B cell (primary cell): ENCODE data around the gene EIF2D. TPM values are rescaled to one million over a fixed set of nuclear protein-coding genes. Genes with fewer than 3 reads are reported as not detected.

Source experiments
- ATAC-seq: fragments of 200-7000 bp; cut with Tn5 transposase; one replicate; pipeline ENCODE4 v1.10.0; 2021; ENCODE audit warnings: low read depth, mild to moderate bottlenecking, moderate number of reproducible peaks, moderate library complexity
- CTCF ChIA-PET: fragments of 350-600 bp; sonication (Branson Sonifier 250); formaldehyde crosslinking; loops from one replicate; lab custom pipeline; 2021; ENCODE audit warnings: antibody characterized with exemption, inconsistent platforms; lab: Charles Lee
- POLR2A ChIA-PET: fragments of 350-600 bp; sonication (Branson Sonifier 250); formaldehyde crosslinking; loops from one replicate; lab custom pipeline; 2021; ENCODE audit warnings: antibody characterized with exemption; lab: Charles Lee
- DNase-seq: peaks from one replicate; pipeline ENCODE4 v3.0.0; 2013
- H2AFZ ChIP-seq: 2 replicates; pipeline ENCODE4 v1.6.1; 2012; ENCODE audit warnings: mild to moderate bottlenecking, low read depth, low read length; ENCODE audit not compliant: insufficient read depth, poor library complexity, severe bottlenecking
- H3K27ac ChIP-seq, 2 donors: 1 replicate in 1 of 2; 2 replicates in 1 of 2; pipeline ENCODE4 v1.5.1; 2012 to 2013; ENCODE audit warnings: low read length in 2 of 2, mild to moderate bottlenecking in 2 of 2, moderate library complexity in 1 of 2
- H3K27me3 ChIP-seq, 4 experiments: fragments of 200-600 bp in 1 of 4; sonication (generic) in 1 of 4; replicated peaks in 1 of 4; 1 replicate in 2 of 4; 2 replicates in 2 of 4; pipeline versions ENCODE4 v1.6.1 to v1.7.0; 2013 to 2016; ENCODE audit warnings: low read length in 3 of 4, mild to moderate bottlenecking in 2 of 4, mixed read lengths in 1 of 4, moderate library complexity in 1 of 4; ENCODE audit not compliant: insufficient read depth in 4 of 4, control insufficient read depth in 3 of 4; ENCODE audit errors: control extremely low read depth in 1 of 4
- H3K36me3 ChIP-seq, 2 experiments: replicated peaks in 1 of 2; 1 replicate in 1 of 2; 2 replicates in 1 of 2; pipeline versions ENCODE4 v1.6.1 to v1.7.1; 2013; ENCODE audit warnings: low read length in 1 of 2; ENCODE audit not compliant: insufficient read depth in 2 of 2, control insufficient read depth in 1 of 2; ENCODE audit errors: control extremely low read depth in 1 of 2, extremely low read depth in 1 of 2
- H3K4me1 ChIP-seq, 2 donors: fragments of 200-600 bp in 1 of 2; sonication (generic) in 1 of 2; 1 replicate in 1 of 2; 2 replicates in 1 of 2; pipeline versions ENCODE4 v1.5.1 to v1.6.1; 2013 to 2017; ENCODE audit warnings: low read length in 2 of 2; ENCODE audit not compliant: control insufficient read depth in 2 of 2, insufficient read depth in 2 of 2
- H3K4me2 ChIP-seq: replicated peaks from 2 replicates; pipeline ENCODE3; 2012; ENCODE audit warnings: mild to moderate bottlenecking, low read depth, low read length; ENCODE audit not compliant: poor library complexity, severe bottlenecking
- H3K4me3 ChIP-seq, 5 experiments: fragments of 200-600 bp in 1 of 5; sonication (generic) in 1 of 5; 1 replicate in 3 of 5; 2 replicates in 2 of 5; pipeline versions ENCODE4 v1.5.1 to v1.7.0; 2011 to 2016; ENCODE audit warnings: low read length in 4 of 5, mild to moderate bottlenecking in 4 of 5, low read depth in 2 of 5, control low read depth in 1 of 5, moderate library complexity in 1 of 5; ENCODE audit not compliant: insufficient read depth in 1 of 5; ENCODE audit errors: control extremely low read depth in 1 of 5, extremely low read depth in 1 of 5
- H3K79me2 ChIP-seq: fragments of 200-600 bp; sonication (generic); one replicate; pipeline ENCODE4 v1.6.0; 2016; ENCODE audit warnings: low read length; ENCODE audit not compliant: control insufficient read depth, insufficient read depth
- H3K9ac ChIP-seq: fragments of 200-600 bp; sonication (generic); 2 replicates; pipeline ENCODE4 v1.6.1; 2017; ENCODE audit warnings: mild to moderate bottlenecking, low read length, moderate library complexity
- H3K9me3 ChIP-seq, 3 donors: one replicate each; pipeline versions ENCODE4 v1.6.1 to v1.7.1; 2013; ENCODE audit warnings: low read length in 2 of 3; ENCODE audit not compliant: control insufficient read depth in 2 of 3, insufficient read depth in 1 of 3; ENCODE audit errors: control extremely low read depth in 1 of 3
- H4K20me1 ChIP-seq: 2 replicates; pipeline ENCODE4 v1.6.0; 2012; ENCODE audit warnings: mild to moderate bottlenecking, low read length; ENCODE audit not compliant: insufficient read depth, control insufficient read depth, poor library complexity, severe bottlenecking
- H3K27ac Mint-ChIP-seq: one replicate; pipeline ENCODE4 v1.8.0; 2021; ENCODE audit warnings: mixed read lengths
- H3K27me3 Mint-ChIP-seq: one replicate; pipeline ENCODE4 v1.8.0; 2021; ENCODE audit warnings: mixed read lengths
- H3K4me1 Mint-ChIP-seq: one replicate; pipeline ENCODE4 v1.8.0; 2021; ENCODE audit warnings: mixed read lengths
- H3K4me3 Mint-ChIP-seq: one replicate; pipeline ENCODE4 v1.8.0; 2021; ENCODE audit warnings: mixed read lengths
- H3K9me3 Mint-ChIP-seq: one replicate; pipeline ENCODE4 v1.8.0; 2022; ENCODE audit warnings: mixed read lengths; ENCODE audit not compliant: insufficient read depth
- EZH2 ChIP-seq: IDR thresholded peaks from 2 replicates; pipeline ENCODE4 v1.6.1; 2012; ENCODE audit warnings: borderline replicate concordance, low read depth, mild to moderate bottlenecking, moderate library complexity, low read length; ENCODE audit not compliant: insufficient read depth, poor library complexity, severe bottlenecking
- WGBS: methylation state at CpG from one replicate; pipeline ENCODE4 v1.1.5; 2013; ENCODE audit warnings: missing lambda C conversion rate; ENCODE audit not compliant: insufficient coverage; 5-methylcytosine and 5-hydroxymethylcytosine counted together
- intact Hi-C: fragments of 100-400 bp; cut with micrococcal nuclease; formaldehyde crosslinking; loops from one replicate; pipeline ENCODE4 v1.10.0; 2022
- polyA plus RNA-seq: library from polyadenylated mRNA; depleted of rRNA; stranded (reverse); fragments of >200 nt; gene quantifications from 2 replicates; pipeline ENCODE4 v1.2.3, GENCODE V29; 2012
- total RNA-seq, 2 donors: library from RNA; stranded (reverse); fragments of 120-200 nt in 1 of 2; gene quantifications; 1 replicate in 1 of 2; 2 replicates in 1 of 2; pipeline versions ENCODE4 v1.2.3 to v1.2.4, GENCODE V29; 2013 to 2022
- TF ChIP-seq, protein P1 (sequence below): fragments of 200-600 bp; IDR thresholded peaks from one replicate; pipeline ENCODE4 v1.8.0; 2022; ENCODE audit warnings: antibody characterized with exemption, mild to moderate bottlenecking

Gene EIF2D
- total and polyA plus RNA-seq, 2 donors (not counting 1 experiment from before 2014, with no cell fraction given) = 62.2 to 64.9 TPM

GRCh38 chr1:206593351-206593925 is 18.8 kb downstream of the EIF2D start:
- no peak overlapping the region for H3K4me3 ChIP-seq
- H3K27ac ChIP-seq = no peak overlapping the region
- peaks cover 0 to 81% of the 10 kb centered on the region in 2 experiments for H3K36me3 ChIP-seq
- no peaks in the 10 kb centered on the region for H3K27me3 ChIP-seq
- no peak overlapping the region for H2AFZ ChIP-seq
- WGBS = 100% methylated on average over 6 of the region's 7 CpGs
- intact Hi-C loops = no loop called here
- CTCF ChIA-PET = interaction anchor here (0.7 to 5.2 kb wide), 10 partner anchors 16 to 478 kb away, joined by 3 to 26 read pairs (median 4); partner anchors contain the start of gene EIF2D
- POLR2A ChIA-PET = no interaction called here
- no peaks in the 10 kb centered on the region for H3K79me2 ChIP-seq
- no peak for TF ChIP-seq EZH2
- TF ChIP-seq, protein P1, sequence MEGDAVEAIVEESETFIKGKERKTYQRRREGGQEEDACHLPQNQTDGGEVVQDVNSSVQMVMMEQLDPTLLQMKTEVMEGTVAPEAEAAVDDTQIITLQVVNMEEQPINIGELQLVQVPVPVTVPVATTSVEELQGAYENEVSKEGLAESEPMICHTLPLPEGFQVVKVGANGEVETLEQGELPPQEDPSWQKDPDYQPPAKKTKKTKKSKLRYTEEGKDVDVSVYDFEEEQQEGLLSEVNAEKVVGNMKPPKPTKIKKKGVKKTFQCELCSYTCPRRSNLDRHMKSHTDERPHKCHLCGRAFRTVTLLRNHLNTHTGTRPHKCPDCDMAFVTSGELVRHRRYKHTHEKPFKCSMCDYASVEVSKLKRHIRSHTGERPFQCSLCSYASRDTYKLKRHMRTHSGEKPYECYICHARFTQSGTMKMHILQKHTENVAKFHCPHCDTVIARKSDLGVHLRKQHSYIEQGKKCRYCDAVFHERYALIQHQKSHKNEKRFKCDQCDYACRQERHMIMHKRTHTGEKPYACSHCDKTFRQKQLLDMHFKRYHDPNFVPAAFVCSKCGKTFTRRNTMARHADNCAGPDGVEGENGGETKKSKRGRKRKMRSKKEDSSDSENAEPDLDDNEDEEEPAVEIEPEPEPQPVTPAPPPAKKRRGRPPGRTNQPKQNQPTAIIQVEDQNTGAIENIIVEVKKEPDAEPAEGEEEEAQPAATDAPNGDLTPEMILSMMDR = no peak
- no peak for ATAC-seq
- no peak overlapping the region for H3K4me2 ChIP-seq
- H3K4me1 ChIP-seq = no peaks in the 10 kb centered on the region
- H3K9me3 ChIP-seq = no peaks in the 10 kb centered on the region
- Mint-ChIP-seq H3K9me3 (no peaks in the 10 kb centered on the region), H3K4me1 (peaks cover 7% of the 10 kb centered on the region), H3K27ac (no peak overlapping the region), H3K4me3 (no peak overlapping the region), H3K27me3 (no peaks in the 10 kb centered on the region)
- peaks cover 5% of the 10 kb centered on the region for H4K20me1 ChIP-seq
- no peak overlapping the region for H3K9ac ChIP-seq
- DNase-seq = no peak

GRCh38 chr1:206591696-206592095 is 20.6 kb downstream of the EIF2D start:
- no peaks in the 10 kb centered on the region for H3K27me3 Mint-ChIP-seq
- TF ChIP-seq EZH2 = no peak
- TF ChIP-seq, protein P1 = no peak
- H3K27ac Mint-ChIP-seq = peak overlapping the region; percentile 22
- ChIA-PET POLR2A (no interaction called here), CTCF (interaction anchor here (0.7 to 5.2 kb wide), 12 partner anchors 8 to 392 kb away, joined by 3 to 26 read pairs (median 6); no protein-coding TSS in a partner anchor)
- no peaks in the 10 kb centered on the region for H3K27me3 ChIP-seq
- no peaks in the 10 kb centered on the region for H3K79me2 ChIP-seq
- WGBS = 98% methylated on average over 5 of the region's 9 CpGs
- H3K4me3 Mint-ChIP-seq = no peak overlapping the region
- H3K9me3 ChIP-seq = no peaks in the 10 kb centered on the region
- ATAC-seq (no peak), DNase-seq (no peak)
- no peaks in the 10 kb centered on the region for H3K9me3 Mint-ChIP-seq
- no peaks in the 10 kb centered on the region for H3K4me1 ChIP-seq
- no peak overlapping the region for H3K9ac ChIP-seq
- H3K36me3 ChIP-seq = peaks cover 0 to 89% of the 10 kb centered on the region in 2 experiments
- peaks cover 7% of the 10 kb centered on the region for H3K4me1 Mint-ChIP-seq
- intact Hi-C loops = no loop called here
- H3K27ac ChIP-seq = no peak overlapping the region
- H3K4me3 ChIP-seq = no peak overlapping the region
- H3K4me2 ChIP-seq = no peak overlapping the region
- peaks cover 19% of the 10 kb centered on the region for H4K20me1 ChIP-seq
- H2AFZ ChIP-seq = no peak overlapping the region
